HG03159 (cell line): ENCODE measurements around the gene LMAN1.

Experiments
- ATAC-seq: cut with Tn5 transposase; IDR thresholded peaks from one replicate; pipeline ENCODE4 v1.9.1; 2021; ENCODE audit warnings: mild to moderate bottlenecking, moderate library complexity; ENCODE audit not compliant: unreplicated experiment

Gene LMAN1, protein sequence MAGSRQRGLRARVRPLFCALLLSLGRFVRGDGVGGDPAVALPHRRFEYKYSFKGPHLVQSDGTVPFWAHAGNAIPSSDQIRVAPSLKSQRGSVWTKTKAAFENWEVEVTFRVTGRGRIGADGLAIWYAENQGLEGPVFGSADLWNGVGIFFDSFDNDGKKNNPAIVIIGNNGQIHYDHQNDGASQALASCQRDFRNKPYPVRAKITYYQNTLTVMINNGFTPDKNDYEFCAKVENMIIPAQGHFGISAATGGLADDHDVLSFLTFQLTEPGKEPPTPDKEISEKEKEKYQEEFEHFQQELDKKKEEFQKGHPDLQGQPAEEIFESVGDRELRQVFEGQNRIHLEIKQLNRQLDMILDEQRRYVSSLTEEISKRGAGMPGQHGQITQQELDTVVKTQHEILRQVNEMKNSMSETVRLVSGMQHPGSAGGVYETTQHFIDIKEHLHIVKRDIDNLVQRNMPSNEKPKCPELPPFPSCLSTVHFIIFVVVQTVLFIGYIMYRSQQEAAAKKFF

DNA sequence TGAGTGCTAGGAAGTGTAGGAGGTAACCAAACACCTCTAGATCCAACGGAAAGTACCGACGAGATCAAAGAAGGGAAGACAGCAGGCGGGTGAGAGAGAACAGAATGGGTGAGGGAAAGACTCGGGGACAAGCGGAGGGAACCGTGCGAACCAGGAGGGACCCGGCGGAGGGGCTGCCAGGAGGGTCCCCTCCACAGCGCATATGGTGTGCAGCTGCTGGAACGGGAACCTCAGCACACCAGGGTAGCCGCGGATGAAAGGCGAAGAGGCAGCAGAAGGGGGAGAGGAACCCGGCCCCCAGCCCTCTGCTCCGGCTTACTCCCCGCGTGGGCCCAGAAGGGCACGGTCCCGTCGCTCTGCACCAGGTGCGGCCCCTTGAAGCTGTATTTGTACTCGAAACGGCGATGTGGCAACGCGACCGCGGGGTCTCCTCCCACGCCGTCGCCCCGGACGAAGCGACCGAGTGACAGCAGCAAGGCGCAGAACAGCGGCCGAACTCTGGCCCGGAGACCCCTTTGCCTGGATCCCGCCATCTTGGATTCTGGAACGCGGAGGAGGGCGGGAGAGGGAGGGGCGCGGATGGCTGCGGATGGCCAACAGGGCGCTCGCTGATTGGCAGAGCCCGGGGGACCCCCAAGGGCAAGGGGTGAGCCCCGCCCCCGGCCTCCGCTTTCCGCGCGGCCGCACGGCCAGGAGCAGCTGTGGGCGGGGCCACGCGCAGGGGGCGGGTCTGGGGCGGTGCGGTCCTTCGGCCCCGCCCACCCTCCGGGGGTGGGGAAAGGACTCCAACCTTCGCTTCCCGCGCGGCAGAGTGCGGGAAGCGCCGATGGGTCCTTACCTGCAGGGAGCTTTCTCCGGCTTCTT is at the start of gene LMAN1:
Gene LMAN1 (minus strand): TSS at position 554 of the 864 bp plus-strand sequence. CDS start 21 bp downstream, at position 533.
- ATAC-seq, result peak; percentile 93

DNA sequence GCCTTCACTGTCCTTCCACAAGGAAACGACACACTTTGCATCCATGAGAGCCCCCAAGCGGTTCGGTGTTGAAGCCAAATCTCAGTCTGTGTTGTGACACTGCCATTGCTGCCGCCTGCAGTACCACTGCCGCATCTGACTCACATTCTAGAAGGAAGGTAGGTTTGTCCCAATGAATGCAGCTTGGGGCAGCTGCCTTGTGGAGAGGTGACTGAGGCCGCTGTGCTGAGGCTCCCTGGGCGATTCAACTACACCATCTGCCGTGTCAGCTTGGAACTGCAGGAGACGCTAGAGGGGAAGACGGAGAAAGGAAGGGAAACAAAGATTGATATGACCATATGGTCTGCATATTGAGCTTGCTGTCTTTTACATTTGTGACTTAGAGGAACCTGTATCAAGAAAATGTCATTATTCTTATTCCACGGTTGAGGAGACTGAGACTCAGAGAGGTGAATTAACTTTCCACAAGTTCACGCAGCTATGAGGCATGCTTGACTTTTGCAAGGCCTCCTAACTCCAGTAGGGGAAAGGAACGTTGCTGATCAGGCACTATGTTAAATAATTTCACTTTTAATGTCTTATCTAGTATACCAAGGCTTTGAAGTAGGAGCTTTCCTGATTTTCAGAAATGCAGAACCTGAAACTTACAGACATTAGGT is 43.5 kb upstream of the LMAN1 start:
- ATAC-seq, result peak; percentile 97

DNA sequence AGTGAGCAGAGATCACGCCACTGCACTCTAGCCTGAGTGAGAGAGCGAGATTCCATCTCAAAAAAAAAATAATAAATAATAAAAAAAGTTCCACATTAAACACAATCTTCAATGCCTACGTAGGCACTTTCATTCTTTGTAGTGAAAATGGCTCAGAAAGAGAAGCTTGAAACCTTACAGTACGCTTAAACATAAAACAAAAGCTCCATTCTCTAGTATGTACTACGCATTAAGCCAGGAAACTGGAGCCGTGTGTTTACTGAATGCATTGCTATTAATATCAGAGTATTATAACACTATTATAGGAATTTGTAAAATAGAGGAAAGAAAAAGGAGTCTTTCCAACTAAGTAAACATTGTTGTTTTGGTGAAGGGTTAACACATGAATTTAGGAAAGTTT is 41.3 kb upstream of the LMAN1 start:
- no peak for ATAC-seq

DNA sequence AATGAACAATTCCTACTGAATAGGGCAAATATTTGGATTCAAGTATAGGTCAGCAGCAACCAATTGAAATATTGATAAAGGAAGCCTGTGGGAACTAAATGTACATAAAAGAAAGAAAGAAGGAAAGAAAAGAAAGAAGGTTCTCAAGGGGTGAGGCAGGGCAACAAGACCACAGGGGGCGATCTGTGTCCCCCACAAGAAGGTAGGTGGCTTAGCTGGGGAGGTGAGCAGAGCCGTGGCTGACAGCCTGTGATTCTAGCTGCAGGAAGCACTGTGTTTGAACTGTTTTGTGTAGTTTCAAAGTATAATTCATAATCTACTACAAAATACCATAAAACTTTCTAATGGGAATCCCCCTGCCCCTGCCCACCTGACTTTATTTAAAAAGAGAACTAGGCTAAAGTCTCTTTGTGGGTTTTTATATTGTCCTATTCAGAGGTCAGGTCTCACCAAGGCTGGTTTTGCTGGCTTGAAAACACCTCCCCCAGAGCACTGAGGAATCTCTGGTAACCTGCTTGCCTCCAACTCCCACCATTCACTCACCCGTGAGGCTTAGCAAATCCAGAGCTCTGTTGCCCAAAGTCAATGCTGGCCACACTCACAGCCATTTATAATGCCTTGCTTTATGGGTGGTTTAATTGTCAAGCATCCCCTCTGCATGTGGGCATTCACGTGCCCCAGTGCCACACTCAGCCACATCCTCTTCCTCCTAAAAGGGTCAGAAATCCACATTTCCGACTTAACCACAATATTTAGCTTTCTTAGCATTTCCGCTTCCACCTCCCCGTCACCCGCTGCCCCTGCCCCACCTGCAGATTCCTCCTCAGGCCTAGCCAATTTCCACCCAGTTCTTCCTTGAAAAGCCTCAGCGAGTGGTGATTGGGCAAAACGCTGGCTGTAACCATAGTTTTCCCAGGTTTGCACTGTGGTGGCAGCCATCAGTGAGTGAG is 36.4 kb upstream of the LMAN1 start:
- no peak for ATAC-seq

DNA sequence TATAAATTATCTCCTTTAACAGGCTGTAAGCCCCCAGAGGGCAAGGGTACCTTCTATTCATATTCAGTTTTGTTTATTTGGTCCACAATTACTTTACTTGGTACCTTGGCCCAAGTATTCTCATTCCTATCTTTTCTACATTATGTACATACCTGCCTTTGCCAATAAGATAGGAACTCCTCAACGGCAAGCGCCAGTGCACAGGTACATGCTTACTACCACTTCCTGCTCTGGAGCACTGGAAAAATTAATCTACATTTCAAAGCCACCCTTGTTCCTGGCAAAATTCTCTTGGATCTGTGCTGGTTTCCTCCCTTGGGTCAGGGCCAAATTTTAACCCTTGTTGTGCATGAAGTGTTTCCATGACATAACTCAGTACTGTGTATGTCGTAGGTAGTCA is 34.3 kb upstream of the LMAN1 start:
- ATAC-seq, result no peak

DNA sequence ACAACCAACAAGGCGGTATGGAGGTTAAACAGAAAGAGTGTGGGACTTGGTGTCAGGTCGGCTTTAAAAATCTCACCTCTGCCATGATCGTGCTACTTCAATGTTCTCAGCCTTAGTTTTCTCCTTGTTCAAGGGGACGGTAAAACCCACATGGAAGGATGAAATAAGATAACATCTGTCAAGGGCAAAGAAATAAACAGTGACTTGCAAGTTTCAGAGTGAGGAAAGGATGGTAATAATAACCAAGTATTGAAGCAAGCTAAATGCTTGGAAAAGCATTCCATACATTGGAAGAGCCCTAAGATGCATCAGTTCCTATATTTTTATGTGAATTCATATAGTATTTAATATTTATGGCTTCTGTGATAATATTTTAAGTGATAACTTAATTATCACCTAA is 29.8 kb upstream of the LMAN1 start:
- no peak for ATAC-seq

DNA sequence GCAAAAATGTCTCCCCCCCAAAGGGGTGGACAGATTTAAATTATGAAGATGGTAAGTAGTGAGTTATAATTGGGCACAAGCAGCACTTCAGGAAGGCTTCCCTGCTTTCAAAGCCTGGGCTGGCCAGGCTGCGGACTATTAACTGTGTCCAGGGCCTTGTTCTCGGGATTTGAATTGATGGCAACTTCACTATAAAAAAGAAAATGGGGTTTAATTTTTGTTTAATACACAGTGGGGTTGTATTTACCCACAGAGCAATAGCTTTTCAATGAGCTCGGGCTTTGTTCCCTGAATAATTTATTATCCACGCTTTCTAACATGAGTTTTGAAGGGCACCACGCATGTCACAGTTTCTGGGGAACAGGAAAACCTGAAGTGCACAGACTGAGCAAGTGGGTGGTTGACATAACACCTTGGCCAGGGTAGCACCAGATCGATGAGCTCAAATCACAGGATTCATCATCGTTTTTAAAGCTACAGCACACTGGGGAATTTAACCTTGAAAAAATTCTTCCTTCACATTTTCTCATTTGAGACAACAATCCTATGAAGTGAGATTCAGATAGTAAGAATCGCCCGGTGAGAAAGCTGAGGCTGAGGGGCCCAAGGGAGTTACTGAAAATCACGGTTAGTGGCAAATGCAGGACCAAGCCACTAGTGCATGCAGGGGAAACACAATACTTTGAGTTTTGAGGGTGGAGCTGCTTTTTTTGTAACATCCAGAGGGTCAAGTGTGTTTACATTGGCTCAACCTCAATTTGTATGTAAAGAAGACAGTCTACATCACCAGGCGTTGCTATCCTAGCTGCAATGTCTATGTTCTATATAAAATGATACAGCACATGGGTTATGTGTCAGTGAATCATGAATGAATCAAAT is 28.9 kb upstream of the LMAN1 start:
- ATAC-seq, result no peak

DNA sequence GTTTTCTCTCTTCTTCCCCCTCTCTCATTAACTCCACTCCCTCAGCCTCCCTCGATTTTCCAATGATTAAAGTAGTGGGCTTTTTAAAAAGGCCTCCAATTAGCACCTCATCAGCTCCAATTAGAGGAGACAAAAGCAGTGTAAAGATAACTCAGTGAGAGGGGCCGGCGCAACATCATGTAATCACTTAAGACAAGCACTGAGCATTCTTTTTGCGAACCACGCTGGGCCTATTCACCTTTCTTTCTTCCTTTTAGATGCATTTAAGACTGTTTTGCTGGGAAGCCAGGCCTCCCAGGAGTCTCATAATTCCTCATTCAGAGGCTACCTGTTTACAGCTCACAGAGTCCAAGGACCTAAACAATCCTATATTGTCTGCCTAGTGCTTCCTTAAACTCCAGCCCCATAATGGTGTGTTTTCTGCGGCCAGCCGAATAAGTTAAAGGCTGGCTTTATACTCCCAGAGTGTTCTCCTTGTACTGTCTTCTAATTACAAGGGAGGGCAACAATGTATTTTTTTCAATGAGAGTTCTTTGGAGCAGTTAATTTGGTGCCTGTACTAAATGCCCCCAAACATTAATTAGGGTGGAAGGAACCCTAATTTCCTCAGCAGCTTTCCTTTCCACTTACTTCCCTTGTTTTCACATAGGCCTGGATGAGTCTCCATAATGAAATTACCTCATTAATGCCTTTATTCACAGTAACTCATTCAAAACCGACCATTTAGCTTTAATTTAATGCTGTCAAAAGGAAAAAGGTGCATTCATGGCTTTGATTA is 28.0 kb upstream of the LMAN1 start:
- ATAC-seq, result no peak

DNA sequence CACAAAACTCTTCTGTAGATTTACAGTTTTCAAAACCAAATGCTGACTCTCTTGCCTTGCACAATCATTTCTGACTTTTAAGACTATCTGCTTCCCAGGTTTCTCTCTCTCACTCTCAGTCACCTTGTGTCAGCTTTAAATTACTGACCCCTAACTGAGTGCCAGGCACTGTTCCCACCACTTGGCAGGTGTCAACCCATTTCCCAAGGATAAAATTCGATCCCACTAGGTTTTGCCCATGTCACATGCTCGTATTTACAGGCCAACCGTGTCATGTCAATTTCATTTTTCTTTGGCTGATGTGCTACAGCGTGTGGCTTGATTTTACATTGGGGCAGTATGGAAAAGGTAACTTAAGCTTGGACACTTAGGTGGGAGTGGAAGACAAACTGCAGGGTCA is 26.1 kb upstream of the LMAN1 start:
- no peak for ATAC-seq

DNA sequence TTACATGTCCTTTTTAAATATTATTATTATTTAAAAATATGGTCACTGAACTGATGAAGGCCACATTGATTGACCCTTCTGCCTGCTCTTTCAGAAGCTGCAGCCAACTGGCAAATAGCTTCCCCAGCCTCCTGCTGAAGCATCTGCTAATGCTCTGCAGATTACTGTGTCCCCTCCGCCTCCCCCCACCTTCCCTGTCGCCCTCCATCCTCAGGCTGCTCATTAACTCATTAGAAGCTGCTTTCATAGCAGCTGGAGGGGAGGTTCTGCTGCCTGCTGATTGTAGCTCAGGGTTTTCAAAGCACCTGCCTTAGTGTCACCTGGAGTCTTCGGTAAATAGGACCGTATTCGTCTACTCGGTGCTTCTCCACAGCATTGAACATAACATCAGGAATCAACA is 24.8 kb upstream of the LMAN1 start:
- ATAC-seq, result no peak

DNA sequence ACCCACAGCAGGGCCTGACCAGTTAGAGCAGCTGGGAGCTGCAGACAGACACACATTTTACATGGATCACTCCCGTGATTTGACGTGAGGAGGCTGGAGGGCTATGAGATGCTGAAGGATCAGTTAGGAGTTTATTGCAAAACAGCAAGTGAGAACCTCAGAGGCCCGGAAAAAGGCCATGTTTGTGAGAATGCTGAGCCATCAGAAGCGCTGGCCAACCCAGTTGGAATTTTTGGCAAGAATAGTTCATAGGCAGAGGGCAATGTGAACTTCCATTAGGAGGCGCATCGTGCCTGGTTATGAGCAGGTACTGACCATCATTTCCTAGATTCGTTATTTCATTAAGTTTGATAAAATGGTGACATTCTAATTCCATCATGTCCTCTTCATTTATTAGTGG is 23.3 kb upstream of the LMAN1 start:
- no peak for ATAC-seq

DNA sequence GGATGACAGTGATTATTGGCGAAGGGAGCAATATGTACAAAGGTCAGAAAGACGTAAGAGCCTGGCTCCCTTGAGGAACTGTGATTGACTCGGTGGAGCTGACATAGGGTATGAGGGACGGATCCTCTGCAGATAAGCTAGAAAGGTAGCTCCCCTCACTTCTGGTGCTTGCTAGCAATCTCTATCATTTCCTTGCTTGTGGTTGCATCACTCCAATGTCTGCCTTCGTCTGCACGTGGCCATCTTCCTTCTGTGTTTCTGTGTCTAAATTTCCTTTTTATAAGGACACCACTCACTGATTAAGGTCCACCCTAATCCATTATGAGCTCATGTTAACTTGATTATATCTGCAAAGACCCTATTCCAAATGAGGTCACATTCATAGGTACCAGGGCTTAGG is 22.9 kb upstream of the LMAN1 start:
- ATAC-seq, result no peak

DNA sequence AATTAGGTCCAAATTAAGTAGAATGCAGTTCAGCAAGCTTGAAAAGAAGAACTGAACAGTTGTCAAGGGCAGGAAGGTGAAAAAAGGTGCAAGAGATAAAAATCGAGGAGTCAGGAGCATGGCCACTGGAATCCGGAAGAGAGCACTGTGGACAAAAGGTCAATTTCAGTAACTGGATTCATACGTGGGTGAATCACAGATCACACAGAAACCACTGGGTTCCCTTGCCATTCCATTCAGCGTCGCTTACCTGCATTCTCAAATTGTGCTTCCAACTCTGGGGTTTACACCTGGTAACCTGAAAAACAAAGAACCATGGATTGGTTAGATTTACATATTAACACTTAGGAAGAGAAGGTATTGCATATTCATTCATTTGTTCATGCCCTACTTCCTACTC is 21.6 kb upstream of the LMAN1 start:
- no peak for ATAC-seq

DNA sequence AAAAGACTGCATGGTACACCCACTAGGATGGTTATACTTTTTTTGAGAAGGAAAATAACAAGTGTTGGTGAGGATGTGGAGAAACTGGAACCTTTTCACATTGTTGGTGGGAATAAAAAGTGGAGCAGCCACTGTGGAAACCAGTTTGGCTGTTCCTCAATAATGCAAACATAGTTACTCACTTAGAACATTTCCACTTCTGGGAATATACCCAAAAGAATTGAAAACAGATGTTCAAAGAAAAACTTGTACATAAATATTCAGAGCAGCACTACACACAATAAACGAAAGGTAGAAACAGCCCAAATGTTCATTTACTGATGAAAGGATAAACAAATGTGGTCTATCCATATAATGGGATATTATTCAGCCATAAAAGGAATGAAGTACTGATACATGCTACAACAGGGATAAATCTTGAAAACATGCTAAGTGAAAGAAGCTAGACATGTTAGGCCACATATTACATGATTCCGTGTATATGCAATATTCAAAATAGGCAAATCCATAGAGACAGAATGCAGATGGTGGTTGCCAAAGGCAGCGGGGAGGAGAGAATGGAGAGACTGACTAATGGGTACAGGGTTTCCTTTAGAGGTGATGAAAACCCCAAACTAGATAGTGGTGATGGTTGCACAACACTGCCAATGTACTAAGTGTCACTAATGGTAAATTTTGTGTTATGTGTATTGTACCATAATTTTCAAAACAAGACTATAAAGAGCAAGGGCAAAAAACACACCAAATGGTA is 20.9 kb upstream of the LMAN1 start:
- no peak for ATAC-seq

DNA sequence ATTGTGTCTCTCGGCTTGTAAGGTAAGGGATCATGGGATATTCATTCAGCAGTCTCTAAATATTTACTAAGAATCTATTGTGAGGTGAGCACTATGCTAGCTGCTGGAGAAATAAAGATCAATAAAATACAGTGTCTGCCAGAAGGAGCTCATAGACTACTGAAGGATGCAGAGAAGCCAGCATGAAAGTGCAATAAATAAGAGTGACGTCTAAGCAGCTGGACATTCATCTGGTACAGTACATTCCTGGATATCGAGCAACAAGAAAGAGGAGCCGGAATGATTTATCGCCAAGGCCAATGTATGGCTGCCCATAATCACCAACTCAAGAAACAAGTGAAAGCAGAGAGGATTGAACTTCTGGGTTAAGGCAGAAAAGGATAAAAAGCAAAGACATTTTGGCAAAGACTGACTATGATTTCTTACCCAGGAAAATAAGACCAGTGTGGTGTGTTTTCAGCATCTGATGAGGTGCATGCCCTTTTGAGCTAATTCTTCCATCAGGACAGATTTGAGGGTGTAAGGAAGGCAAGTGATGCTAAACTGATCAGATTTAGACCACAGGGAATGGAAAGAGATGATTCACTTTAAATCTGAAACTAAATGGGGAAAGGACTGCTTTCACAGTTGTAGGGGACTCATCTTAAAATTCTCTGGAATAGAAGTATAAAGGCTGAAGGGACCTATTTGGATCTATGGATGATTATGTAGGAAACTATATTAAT is 18.7 kb upstream of the LMAN1 start:
- ATAC-seq, result no peak

DNA sequence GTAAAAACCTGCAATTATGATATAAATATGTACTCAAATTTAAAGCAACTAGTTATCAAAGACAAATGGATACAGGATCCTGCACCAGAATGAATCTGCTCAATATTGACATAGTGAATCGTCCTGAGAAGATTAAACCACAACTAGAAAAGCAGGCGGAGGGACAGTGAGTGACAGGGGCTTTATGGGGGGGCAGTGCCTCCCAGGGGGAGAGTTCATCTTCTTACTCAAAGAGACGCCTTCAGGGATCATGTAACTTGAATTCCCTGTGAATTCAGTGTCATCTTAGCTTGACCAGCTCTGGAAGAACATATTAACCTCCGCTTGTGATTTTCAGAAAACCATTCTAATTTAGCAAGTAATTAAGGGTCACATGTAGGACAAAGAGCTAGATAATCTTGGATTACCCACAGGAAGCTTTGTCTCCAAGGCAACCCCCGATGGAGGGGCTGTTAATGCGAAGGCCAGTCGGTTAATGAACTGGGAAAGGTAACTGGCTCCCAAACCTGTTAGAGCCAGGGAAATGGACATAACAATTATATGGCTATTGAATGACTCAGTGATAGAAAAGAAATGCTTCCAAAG is 17.4 kb upstream of the LMAN1 start:
- no peak for ATAC-seq

DNA sequence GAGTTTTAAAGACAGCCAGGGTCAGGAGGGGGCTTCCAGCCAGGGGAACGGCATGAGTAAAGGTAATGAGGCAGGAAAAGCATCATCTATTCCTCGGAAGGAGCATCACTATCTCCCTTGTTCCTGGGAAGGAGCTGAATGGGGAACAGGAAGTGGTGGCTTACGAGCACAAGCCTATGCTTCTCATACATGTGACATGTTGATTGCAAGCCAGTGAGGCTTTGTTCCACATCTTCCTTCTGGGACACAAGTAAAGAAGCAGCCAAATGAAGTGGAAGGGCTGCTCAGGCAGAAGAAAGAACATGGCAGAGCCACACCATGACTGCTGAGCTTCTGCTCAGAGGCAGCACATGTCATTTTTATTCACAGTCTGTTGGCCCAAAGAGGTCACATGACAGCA is 15.1 kb upstream of the LMAN1 start:
- no peak for ATAC-seq
